BE2C (cell line): ENCODE results near the gene ZFP91. TPM values are rescaled to one million over a fixed set of nuclear protein-coding genes. Genes with fewer than 3 reads are reported as not detected.

Experiments
- DNase-seq: peaks from one replicate; pipeline ENCODE4 v3.0.0-alpha.2; 2020
- H3K27me3 ChIP-seq: fragments of 250-450 bp; sonication (Bioruptor Pico); 2 replicates; pipeline ENCODE4 v1.5.1; 2020; ENCODE audit warnings: mild to moderate bottlenecking
- H3K36me3 ChIP-seq: fragments of 250-450 bp; sonication (Bioruptor Pico); 2 replicates; pipeline ENCODE4 v1.5.1; 2020; ENCODE audit warnings: mild to moderate bottlenecking
- H3K4me1 ChIP-seq: fragments of 250-450 bp; sonication (Bioruptor Pico); 2 replicates; pipeline ENCODE4 v1.5.1; 2020
- H3K4me3 ChIP-seq: 2 replicates; pipeline ENCODE4 v1.5.1; 2011; ENCODE audit warnings: low read depth, low read length
- H3K9me3 ChIP-seq: fragments of 250-450 bp; sonication (Bioruptor Pico); 2 replicates; pipeline ENCODE4 v1.5.1; 2020
- CTCF ChIP-seq: IDR thresholded peaks from 2 replicates; pipeline ENCODE4 v1.5.1; 2012; ENCODE audit warnings: mild to moderate bottlenecking, low read depth, low read length
- polyA plus RNA-seq: library from polyadenylated mRNA; unstranded; fragments of >200 nt; gene quantifications from one replicate; pipeline ENCODE4 v1.2.1, GENCODE V29; 2012; ENCODE audit warnings: low read depth, missing spikeins; ENCODE audit not compliant: insufficient read length, insufficient read depth

The ZFP91 gene
- polyA plus RNA-seq, result 19.7 TPM

- Histone ChIP-seq H3K4me1 (no peaks in the 10 kb centered on the region), H3K36me3 (peaks cover 3% of the 10 kb centered on the region; the same call in 1 of the 2 replicates), H3K9me3 (no peaks in the 10 kb centered on the region), H3K27me3 (no peaks in the 10 kb centered on the region), H3K4me3 (peak within 1 kb of the TSS; percentile 90)
- DNase-seq, result peak; percentile 93
- no peak for TF ChIP-seq CTCF
Observed at GRCh38 chr11:58578635-58579191, at the start of gene ZFP91. ZFP91 (plus strand) TSS chr11:58579063; CDS start chr11:58579282, 219 bp downstream.

- H3K36me3 ChIP-seq, result no peaks in the 10 kb centered on the region
- no peak for DNase-seq
- no peaks in the 10 kb centered on the region for H3K9me3 ChIP-seq
- H3K4me1 ChIP-seq, result no peaks in the 10 kb centered on the region
- no peak overlapping the region for H3K4me3 ChIP-seq
- TF ChIP-seq CTCF, result no peak
- H3K27me3 ChIP-seq, result no peaks in the 10 kb centered on the region
Observed at GRCh38 chr11:58530236-58530635, 48.6 kb upstream of the ZFP91 start.

GRCh38 chr11:58531865-58532341 lies 47.0 kb upstream of the ZFP91 start:
- Histone ChIP-seq H3K9me3 (no peaks in the 10 kb centered on the region), H3K27me3 (no peaks in the 10 kb centered on the region), H3K4me1 (no peaks in the 10 kb centered on the region), H3K4me3 (no peak overlapping the region), H3K36me3 (no peaks in the 10 kb centered on the region)
- no peak for TF ChIP-seq CTCF
- no peak for DNase-seq

GRCh38 chr11:58546841-58547240 lies 32.0 kb upstream of the ZFP91 start:
- no peak for DNase-seq
- H3K36me3 ChIP-seq, result no peaks in the 10 kb centered on the region
- no peak overlapping the region for H3K4me3 ChIP-seq
- H3K9me3 ChIP-seq, result no peaks in the 10 kb centered on the region
- H3K27me3 ChIP-seq, result no peaks in the 10 kb centered on the region
- no peak for TF ChIP-seq CTCF
- H3K4me1 ChIP-seq, result no peaks in the 10 kb centered on the region

- no peaks in the 10 kb centered on the region for H3K27me3 ChIP-seq
- no peak overlapping the region for H3K4me3 ChIP-seq
- no peak for TF ChIP-seq CTCF
- no peak for DNase-seq
- no peaks in the 10 kb centered on the region for H3K36me3 ChIP-seq
- H3K9me3 ChIP-seq, result no peaks in the 10 kb centered on the region
- no peaks in the 10 kb centered on the region for H3K4me1 ChIP-seq
Observed at GRCh38 chr11:58549644-58550043, 29.2 kb upstream of the ZFP91 start.

- Histone ChIP-seq H3K36me3 (no peaks in the 10 kb centered on the region), H3K4me1 (no peaks in the 10 kb centered on the region), H3K9me3 (no peaks in the 10 kb centered on the region), H3K4me3 (no peak overlapping the region), H3K27me3 (no peaks in the 10 kb centered on the region)
- DNase-seq, result no peak
- no peak for TF ChIP-seq CTCF
Observed at GRCh38 chr11:58560842-58561241, 18.0 kb upstream of the ZFP91 start.
